Motor neuron (in vitro differentiated cells): ENCODE measurements around the gene FKBP6. TPM values are rescaled to one million over a fixed set of nuclear protein-coding genes. Genes with fewer than 3 reads are reported as not detected.
"Not testable (repeated sequence)": the region's sequence is repeated elsewhere in the genome, so short reads cannot be mapped to it uniquely, and the experiment has no call there.

Experiments used
- ATAC-seq, 8 experiments: fragments of 200-7000 bp; cut with Tn5 transposase; replicated peaks in 6 of 8; 2 replicates each; pipeline ENCODE4 v1.8.0; 2021; ENCODE audit warnings: mild to moderate bottlenecking in 8 of 8, moderate library complexity in 8 of 8
- H3K27ac ChIP-seq, 2 donors: fragments of 250-450 bp; sonication (Bioruptor Pico); 2 replicates each; pipeline ENCODE4 v1.9.0; 2021; ENCODE audit warnings: antibody characterized with exemption in 2 of 2, mild to moderate bottlenecking in 2 of 2, moderate library complexity in 1 of 2
- H3K4me1 ChIP-seq, 2 donors: fragments of 250-450 bp; sonication (Bioruptor Pico); replicated peaks in 1 of 2; 2 replicates each; pipeline ENCODE4 v1.6.1; 2021; ENCODE audit warnings: antibody characterized with exemption in 2 of 2, mild to moderate bottlenecking in 2 of 2, moderate library complexity in 1 of 2
- H3K4me3 ChIP-seq, 5 donors: fragments of 250-450 bp; sonication (Bioruptor Pico); 2 replicates each; pipeline ENCODE4 v1.9.0; 2021; ENCODE audit warnings: antibody characterized with exemption in 5 of 5, mild to moderate bottlenecking in 5 of 5, moderate library complexity in 4 of 5
- WGBS, 10 experiments: fragments of 450-650 bp; shearing (Covaris generic); methylation state at CpG; one replicate each; pipeline ENCODE4 v1.0.0; 2022; 5-methylcytosine and 5-hydroxymethylcytosine counted together
- in situ Hi-C, 9 experiments: fragments of 400-800 bp; cut with MboI; loops; one replicate each; pipeline ENCODE4 v1.15.0; 2021; ENCODE audit warnings: low sequenced_read_pairs in 9 of 9, low pct_unique_long_range_greater_than_20kb in 2 of 9; ENCODE audit not compliant: unreplicated experiment in 9 of 9
- total RNA-seq, 8 experiments: library from RNA; unstranded; fragments of 300-600 nt; gene quantifications; 2 replicates each; pipeline versions ENCODE4 v1.2.3 to v1.2.4, GENCODE V29; 2022

The FKBP6 gene
- total RNA-seq, 8 experiments from 2014 or later: 0.08 to 0.47 (median 0.20) TPM; not detected in 4

DNA sequence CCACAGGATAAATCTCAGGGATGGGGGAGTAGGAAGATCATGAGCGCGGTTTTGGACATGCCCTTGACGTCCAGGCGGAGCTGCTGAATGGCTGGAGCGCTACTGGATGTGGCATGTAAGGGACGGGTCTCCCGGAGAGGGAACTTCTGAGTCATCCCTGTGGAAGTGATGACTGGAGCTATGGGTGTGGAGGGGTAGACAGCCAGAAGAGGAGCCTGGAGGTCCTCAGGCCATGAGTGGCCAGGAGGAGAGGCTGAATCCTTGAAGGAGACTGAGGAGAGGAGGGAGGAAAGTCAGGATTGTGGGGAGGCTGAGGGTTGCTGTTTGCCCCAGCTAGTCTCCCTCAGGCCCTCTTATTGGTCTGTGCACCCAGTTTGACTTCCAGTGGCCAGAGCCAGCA, 16.5 kb upstream of the FKBP6 start:
- in situ Hi-C loops, H3K4me3 ChIP-seq, H3K27ac ChIP-seq, H3K4me1 ChIP-seq: not testable (repeated sequence)
- 20% methylated on average over 2 of the region's 7 CpGs; no CpG with 5 or more reads in 9 of the 10 experiments for WGBS, 10 experiments
- ATAC-seq: peak in 2 of 8 experiments; percentile 47 to 63

DNA sequence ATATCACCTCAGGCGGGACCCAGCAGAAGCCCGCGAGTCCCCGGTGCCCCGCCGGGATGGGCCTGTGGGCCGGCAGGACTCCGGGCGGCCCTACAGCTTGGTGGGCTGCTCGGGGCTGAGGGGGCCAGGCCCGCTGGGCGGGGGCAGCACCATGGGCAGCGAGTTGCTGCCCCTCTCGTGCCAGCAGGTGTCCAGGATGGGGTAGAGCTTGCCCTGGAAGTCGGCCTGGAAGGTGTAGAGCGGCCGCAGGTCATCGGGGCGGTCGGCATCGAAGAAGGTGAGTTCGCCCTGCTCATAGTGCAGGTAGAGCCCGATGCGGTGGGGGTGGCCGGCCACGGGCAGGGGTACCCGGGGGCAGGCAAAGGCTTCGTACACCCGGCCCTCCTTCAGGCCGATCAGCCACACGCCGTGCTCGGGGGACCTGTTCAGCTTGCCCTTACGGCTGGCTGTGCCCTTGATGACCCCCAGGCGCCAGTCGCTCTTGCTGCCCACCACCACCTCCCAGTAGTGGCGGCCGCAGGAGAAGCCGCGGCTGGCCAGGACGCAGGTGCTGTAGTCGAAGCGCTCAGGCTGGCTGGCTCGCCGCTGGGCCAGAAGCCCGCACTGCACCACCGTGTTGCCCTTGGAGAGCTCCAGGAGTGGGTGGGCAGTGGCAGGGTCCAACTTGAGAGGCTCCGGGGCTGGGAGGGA, 15.0 kb upstream of the FKBP6 start:
- no peak for ATAC-seq
- H3K4me3 ChIP-seq: no peak overlapping the region
- H3K27ac ChIP-seq: no peak overlapping the region
- in situ Hi-C loops: no loop called here
- H3K4me1 ChIP-seq: peaks cover 3 to 6% of the 10 kb centered on the region in 2 donors
- 80 to 100% methylated on average over 1 of the region's 48 CpGs; no CpG with 5 or more reads in 8 of the 10 experiments for WGBS, 10 experiments

DNA sequence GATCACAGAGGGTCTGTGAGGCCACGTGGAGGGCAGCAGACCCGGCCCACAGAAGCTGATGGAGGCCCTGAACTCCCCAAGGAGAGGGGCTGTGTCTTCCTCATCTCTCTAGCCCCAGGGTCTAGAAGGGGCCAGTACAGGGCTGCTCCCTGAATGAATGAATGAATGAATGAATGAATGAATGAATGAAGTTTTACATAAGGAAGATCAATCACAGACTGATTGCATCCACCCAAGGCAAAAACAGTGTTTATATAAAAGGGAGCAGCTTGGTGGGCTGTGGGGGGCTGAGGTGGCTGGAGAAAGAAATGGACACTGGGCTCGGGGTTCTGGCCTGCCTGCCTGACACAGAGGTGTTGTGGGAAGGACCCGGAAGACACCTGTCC, 14.4 kb upstream of the FKBP6 start:
- 90% methylated on average over 2 of the region's 4 CpGs; no CpG with 5 or more reads in 9 of the 10 experiments for WGBS, 10 experiments

DNA sequence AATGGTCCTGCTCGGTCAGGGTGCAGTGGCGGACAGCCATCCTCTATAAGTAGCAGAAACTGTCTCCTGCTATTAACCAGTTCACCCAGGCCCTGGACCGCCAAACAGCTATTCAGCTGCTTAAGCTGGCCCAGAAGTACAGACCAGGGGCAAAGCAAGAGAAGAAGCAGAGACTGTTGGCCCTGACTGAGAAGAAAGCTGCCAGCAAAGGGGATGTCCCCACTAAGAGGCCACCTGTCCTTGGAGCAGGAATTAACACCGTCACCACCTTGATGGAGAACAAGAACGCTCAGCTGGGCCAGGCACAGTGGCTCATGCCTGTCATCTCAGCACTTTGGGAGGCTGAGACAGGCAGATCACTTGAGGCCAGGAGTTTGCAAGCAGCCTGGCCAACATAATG, 13.7 kb upstream of the FKBP6 start:
- in situ Hi-C loops: no loop called here
- ATAC-seq: no peak
- Histone ChIP-seq H3K4me1 (peaks cover under 1 to 2% of the 10 kb centered on the region in 2 donors), H3K27ac (no peak overlapping the region), H3K4me3 (no peak overlapping the region)
- 58 to 90% (median 79%) methylated on average over 2 to 3 of the region's 5 CpGs; no CpG with 5 or more reads in 6 of the 10 experiments for WGBS, 10 experiments

More for the DNA sequence above, 14.4 kb upstream of the FKBP6 start:
- ATAC-seq: no peak
- in situ Hi-C loops: no loop called here
- Histone ChIP-seq H3K4me1 (peaks cover 3 to 5% of the 10 kb centered on the region in 2 donors), H3K27ac (no peak overlapping the region), H3K4me3 (no peak overlapping the region)

DNA sequence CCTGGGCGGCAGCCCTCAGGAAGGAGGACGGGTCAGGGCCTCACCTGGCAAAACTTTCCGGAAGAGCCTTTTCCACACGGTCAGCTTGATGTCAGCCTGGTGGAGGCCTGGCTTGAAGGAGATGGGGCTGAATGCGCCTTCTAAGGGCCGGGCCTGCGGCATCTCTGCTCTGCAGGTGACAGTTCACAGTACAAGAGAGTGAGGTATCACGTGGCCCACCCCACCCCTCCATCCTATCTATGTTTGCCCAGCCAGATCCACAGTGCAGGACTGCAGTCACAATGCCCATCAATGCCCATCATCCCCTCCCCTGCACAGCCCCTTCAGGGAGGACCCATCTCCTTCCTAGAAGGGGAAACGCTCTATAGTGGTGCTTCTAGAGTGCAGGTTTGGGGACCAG, 11.4 kb upstream of the FKBP6 start:
- no peak overlapping the region for H3K4me3 ChIP-seq
- WGBS, 10 experiments: 67 to 80% (median 76%) methylated on average over 5 to 7 of the region's 9 CpGs; no CpG with 5 or more reads in 7 of the 10 experiments
- H3K27ac ChIP-seq: no peak overlapping the region
- no peaks in the 10 kb centered on the region for H3K4me1 ChIP-seq
- no peak for ATAC-seq
- in situ Hi-C loops: no loop called here

DNA sequence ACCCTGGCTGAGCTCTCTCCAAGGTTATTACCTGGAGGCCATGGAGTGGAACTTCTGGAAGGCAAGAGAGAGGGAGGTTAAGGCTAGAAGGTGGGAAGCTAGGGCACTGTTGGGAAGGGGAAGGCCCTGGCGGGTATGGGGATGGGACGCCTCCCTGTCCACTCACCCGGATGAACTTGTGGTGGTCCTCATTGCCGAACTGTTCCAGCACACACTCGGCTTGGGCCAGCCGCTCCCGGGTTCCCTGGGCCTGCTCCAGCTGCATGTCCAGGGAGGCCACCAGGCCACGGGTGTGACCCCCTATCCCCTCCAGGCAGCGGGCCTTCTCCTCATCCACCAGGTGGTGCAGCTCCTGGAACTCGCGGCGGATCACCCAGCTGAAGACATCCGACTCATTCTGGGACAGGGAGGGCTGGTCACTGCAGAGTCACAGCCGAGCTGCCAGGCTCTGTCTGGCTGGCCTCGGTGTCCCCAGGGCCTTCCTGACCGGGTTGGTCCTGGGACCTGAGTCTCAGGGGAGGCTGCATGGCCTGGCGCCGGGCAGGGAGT, 9.2 kb upstream of the FKBP6 start:
- ATAC-seq: peak in 2 of 8 experiments; percentile 25 to 32
- H3K27ac ChIP-seq, in situ Hi-C loops, H3K4me1 ChIP-seq, H3K4me3 ChIP-seq: not testable (repeated sequence)
- WGBS, 10 experiments: no CpG with 5 or more reads among the region's 18 CpGs

DNA sequence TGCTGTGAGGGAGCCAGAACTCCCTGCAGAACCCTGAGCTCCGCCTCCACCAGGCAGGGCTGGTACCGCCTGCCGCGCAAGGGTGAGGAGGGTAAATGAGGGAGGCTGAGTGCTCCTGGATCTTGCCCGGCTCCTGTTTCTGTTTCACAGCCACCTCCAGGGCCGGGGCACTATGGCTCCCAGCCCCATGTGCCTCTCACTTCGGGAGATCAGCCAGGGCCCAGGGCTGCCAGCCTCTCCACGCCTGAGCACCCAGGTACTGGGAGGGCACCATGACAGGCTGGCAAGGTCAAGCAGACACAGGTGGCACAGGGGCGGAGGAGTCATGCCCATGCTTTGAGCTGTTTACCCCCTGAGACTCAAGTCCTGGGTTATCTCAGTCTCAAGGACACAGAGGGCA, 8.4 kb upstream of the FKBP6 start:
- H3K4me3 ChIP-seq, H3K4me1 ChIP-seq, H3K27ac ChIP-seq, in situ Hi-C loops: not testable (repeated sequence)
- ATAC-seq: peak in 1 of 8 experiments; percentile 43
- 68 to 100% (median 90%) methylated on average over 1 to 3 of the region's 9 CpGs; no CpG with 5 or more reads in 6 of the 10 experiments for WGBS, 10 experiments

DNA sequence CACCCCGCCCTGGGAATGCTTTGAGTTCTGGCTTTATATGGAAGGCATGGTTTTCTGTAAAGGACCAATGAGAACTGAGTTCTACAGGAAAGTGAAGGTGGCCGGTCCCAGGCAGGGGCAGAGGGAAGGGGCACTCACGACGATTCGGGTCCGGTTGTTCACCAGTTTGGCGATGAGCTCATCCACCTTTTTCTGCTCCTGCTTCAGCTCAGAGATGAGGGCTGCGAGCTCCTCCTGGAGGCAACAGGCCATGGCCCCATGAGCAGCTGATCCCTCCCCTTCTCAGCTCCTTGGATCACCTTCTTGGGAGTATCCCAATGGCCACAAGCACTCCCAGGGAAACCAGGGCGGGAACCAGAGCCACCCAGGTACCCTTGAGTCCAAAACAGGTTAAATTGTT, 8.0 kb upstream of the FKBP6 start:
- in situ Hi-C loops, ATAC-seq, H3K4me1 ChIP-seq, H3K4me3 ChIP-seq, H3K27ac ChIP-seq: not testable (repeated sequence)
- 58 to 82% methylated on average over 2 to 6 of the region's 9 CpGs; no CpG with 5 or more reads in 8 of the 10 experiments for WGBS, 10 experiments

DNA sequence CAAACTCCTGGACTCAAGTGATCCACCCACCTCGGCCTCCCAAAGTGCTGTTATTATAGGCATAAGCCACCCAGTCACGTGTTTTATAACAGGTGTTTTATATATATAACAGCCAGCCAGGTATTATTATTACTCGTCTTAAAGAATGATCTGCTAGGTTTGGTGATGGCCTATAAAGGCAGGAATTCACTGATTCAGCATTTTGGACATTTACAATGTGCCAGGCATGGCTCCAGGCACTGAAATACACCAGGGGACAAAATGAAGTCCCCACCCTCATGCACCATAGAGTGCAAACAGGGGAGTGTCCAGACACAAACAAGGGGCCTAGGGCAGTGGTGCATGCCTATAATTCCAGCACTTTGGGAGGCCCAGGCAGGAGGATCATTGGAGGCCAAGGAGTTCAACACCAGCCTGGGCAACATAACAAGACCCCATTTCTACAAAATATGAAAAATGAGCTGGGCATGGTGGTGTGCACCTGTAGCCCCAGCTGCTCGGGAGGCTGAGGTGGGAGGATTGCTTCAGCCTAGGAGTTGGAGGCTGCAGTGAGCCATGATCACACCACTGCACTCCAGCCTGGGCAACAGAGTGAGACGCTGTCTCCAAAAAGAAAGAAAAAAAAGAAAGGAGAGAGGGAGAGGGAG, 4.4 kb upstream of the FKBP6 start:
- H3K4me3 ChIP-seq, ATAC-seq, H3K4me1 ChIP-seq, in situ Hi-C loops, H3K27ac ChIP-seq: not testable (repeated sequence)
- WGBS, 10 experiments: 0 to 100% (median 79%) methylated on average over 1 to 3 of the region's 5 CpGs

DNA sequence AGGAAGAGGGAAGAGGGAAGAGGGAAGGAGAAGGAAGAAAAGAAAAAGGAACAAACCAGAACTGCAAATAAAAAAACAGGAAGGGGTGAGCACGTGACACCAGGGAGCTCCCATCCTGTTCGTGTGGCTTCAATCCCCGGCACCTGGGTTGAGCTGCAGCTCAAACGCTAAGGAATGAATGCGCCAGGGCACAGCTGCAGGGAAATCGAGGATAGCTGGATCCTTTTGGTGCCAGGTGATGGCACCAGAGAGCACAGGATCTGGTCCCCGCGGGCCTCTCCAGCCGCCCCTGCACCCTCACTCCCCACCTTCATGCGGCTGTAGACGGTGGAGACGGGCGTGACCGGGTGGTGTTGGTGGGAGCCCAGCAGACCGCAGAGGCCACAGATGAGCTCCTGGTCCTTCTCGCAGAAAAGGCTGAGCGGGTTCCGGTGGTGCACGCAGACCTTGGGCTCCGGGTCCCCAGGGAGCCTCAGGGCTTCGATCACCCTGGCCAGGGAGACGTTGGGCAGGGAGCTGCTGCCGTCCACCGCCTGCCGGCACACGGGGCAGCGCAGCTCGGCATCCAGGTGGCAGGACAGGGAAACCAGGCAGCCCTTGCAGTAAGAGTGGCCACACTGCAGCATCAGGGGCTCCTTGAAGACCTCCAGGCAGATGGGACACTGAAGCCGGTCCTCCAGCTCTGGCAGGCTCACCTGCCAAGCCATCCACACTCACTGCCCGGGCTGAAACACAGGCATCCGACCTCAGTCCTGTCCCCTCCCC, 3.7 kb upstream of the FKBP6 start:
- H3K27ac ChIP-seq, H3K4me3 ChIP-seq, in situ Hi-C loops, H3K4me1 ChIP-seq: not testable (repeated sequence)
- ATAC-seq: peak; percentile 86 to 97 (median 92)
- 0 to 23% (median 11%) methylated on average over 1 to 6 of the region's 31 CpGs; no CpG with 5 or more reads in 2 of the 10 experiments for WGBS, 10 experiments

DNA sequence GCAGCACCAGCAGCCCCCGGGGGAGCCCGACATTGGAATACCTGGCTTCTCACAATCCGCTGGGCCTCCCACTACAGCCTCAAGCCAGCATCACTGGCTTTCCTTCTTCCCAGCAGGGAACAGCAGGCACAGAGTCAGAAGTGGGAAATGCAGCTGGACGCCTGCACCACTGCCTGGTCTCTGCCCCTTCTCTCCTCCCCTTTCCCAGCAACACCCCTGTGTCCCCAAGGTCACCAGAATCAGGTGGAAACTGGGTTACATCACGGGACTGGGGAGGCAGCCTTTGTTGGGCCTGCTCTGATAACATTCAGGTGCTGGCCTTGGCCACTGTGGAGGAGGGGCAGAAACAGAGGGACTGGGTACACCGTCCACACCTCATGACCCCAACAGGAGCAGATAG, 2.5 kb upstream of the FKBP6 start:
- not testable (repeated sequence) for H3K27ac ChIP-seq, ATAC-seq, H3K4me1 ChIP-seq, H3K4me3 ChIP-seq
- in situ Hi-C loops: loop anchor here in 1 of 9 experiments (25.0 kb wide), 1 partner anchor 112 kb away; the partner anchor contains the start of gene FZD9
- 0% methylated on average over 1 of the region's 6 CpGs; no CpG with 5 or more reads in 9 of the 10 experiments for WGBS, 10 experiments

DNA sequence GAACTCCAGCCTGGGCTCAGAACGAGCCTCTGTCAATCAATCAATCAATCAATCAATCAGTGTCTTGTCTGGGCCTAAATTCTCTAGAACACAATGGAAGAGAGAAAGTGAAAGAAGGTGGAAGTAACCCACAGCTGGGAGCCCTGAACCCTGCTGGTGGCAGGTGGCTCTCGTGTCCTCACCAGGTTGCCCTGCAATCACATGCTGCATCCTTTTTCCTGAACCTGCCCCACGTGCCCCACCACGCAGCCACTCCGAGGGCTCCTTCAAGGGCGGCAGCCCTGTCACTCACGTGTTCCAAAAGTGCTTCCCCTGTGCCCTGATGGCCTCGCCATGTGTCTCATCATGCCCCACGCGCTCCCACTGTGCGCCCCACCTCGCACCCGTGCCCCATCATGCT, 512 bp upstream of the FKBP6 start:
- no CpG with 5 or more reads among the region's 13 CpGs for WGBS, 10 experiments
- not testable (repeated sequence) for H3K4me3 ChIP-seq, ATAC-seq, H3K27ac ChIP-seq
- H3K4me1 ChIP-seq: peaks cover 0 to 13% of the 10 kb centered on the region in 2 donors
- in situ Hi-C loops: loop anchor here in 1 of 9 experiments (25.0 kb wide), 1 partner anchor 110 kb away; the partner anchor contains the start of gene FZD9
